ENCODE results near the gene BACE1. TPM values are rescaled to one million over a fixed set of nuclear protein-coding genes. Genes with fewer than 3 reads are reported as not detected.

The BACE1 gene
- total RNA-seq, 1 donor: 45.6 TPM

GRCh38 chr11:117287668-117288067 lies 28.4 kb downstream of the BACE1 start:
- Histone ChIP-seq H3K27me3 (ENCODE audit: insufficient read depth, low read length) (no peaks in the 10 kb centered on the region), H3K27ac (ENCODE audit: low read depth, low read length) (no peak overlapping the region), H2AFZ (ENCODE audit: low read length) (no peak overlapping the region), H3K4me1 (ENCODE audit: insufficient read depth, low read length) (no peaks in the 10 kb centered on the region), H3K4me2 (ENCODE audit: insufficient read depth, low read length) (no peak overlapping the region), H3K79me2 (ENCODE audit: insufficient read depth, low read length) (no peaks in the 10 kb centered on the region), H3K9me3 (ENCODE audit: low read depth, low read length) (no peaks in the 10 kb centered on the region), H3K4me3 (ENCODE audit: insufficient read depth, low read length) (no peak overlapping the region), H3K36me3 (ENCODE audit: insufficient read depth, low read length) (peaks cover 88% of the 10 kb centered on the region), H4K20me1 (ENCODE audit: insufficient read depth, low read length) (no peaks in the 10 kb centered on the region)
- no peak for DNase-seq (ENCODE audit: insufficient read length, low spot score, missing footprints)
- TF ChIP-seq CTCF (IDR thresholded peaks at IDR 0.05; ENCODE audit: extremely low read depth, low read depth, low read length): no peak

- Histone ChIP-seq H3K27ac (ENCODE audit: low read depth, low read length) (no peak overlapping the region), H2AFZ (ENCODE audit: low read length) (no peak overlapping the region), H3K9me3 (ENCODE audit: low read depth, low read length) (no peaks in the 10 kb centered on the region), H3K27me3 (ENCODE audit: insufficient read depth, low read length) (no peaks in the 10 kb centered on the region), H3K36me3 (ENCODE audit: insufficient read depth, low read length) (peaks cover 82% of the 10 kb centered on the region), H3K4me3 (ENCODE audit: insufficient read depth, low read length) (no peak overlapping the region), H4K20me1 (ENCODE audit: insufficient read depth, low read length) (no peaks in the 10 kb centered on the region), H3K79me2 (ENCODE audit: insufficient read depth, low read length) (no peaks in the 10 kb centered on the region), H3K4me2 (ENCODE audit: insufficient read depth, low read length) (no peak overlapping the region), H3K4me1 (ENCODE audit: insufficient read depth, low read length) (peaks cover 5% of the 10 kb centered on the region)
- TF ChIP-seq CTCF (IDR thresholded peaks at IDR 0.05; ENCODE audit: extremely low read depth, low read depth, low read length): no peak
- DNase-seq (ENCODE audit: insufficient read length, low spot score, missing footprints): no peak
These were observed 29.5 kb downstream of the BACE1 start for GRCh38 chr11:117286588-117286987.

- H3K79me2 ChIP-seq (ENCODE audit: insufficient read depth, low read length): no peaks in the 10 kb centered on the region
- peaks cover 60% of the 10 kb centered on the region for H3K36me3 ChIP-seq (ENCODE audit: insufficient read depth, low read length)
- no peak for DNase-seq (ENCODE audit: insufficient read length, low spot score, missing footprints)
- H3K4me1 ChIP-seq (ENCODE audit: insufficient read depth, low read length): peaks cover 18% of the 10 kb centered on the region
- no peak overlapping the region for H3K4me3 ChIP-seq (ENCODE audit: insufficient read depth, low read length)
- H2AFZ ChIP-seq (ENCODE audit: low read length): no peak overlapping the region
- no peak overlapping the region for H3K27ac ChIP-seq (ENCODE audit: low read depth, low read length)
- H3K4me2 ChIP-seq (ENCODE audit: insufficient read depth, low read length): no peak overlapping the region
- no peaks in the 10 kb centered on the region for H3K27me3 ChIP-seq (ENCODE audit: insufficient read depth, low read length)
- no peaks in the 10 kb centered on the region for H4K20me1 ChIP-seq (ENCODE audit: insufficient read depth, low read length)
- H3K9me3 ChIP-seq (ENCODE audit: low read depth, low read length): no peaks in the 10 kb centered on the region
- TF ChIP-seq CTCF (IDR thresholded peaks at IDR 0.05; ENCODE audit: extremely low read depth, low read depth, low read length): no peak
These were observed 32.0 kb downstream of the BACE1 start for GRCh38 chr11:117284053-117284452.

- no peak for DNase-seq (ENCODE audit: insufficient read length, low spot score, missing footprints)
- H3K27ac ChIP-seq (ENCODE audit: low read depth, low read length): no peak overlapping the region
- H4K20me1 ChIP-seq (ENCODE audit: insufficient read depth, low read length): no peaks in the 10 kb centered on the region
- H3K27me3 ChIP-seq (ENCODE audit: insufficient read depth, low read length): no peaks in the 10 kb centered on the region
- no peak for TF ChIP-seq CTCF (IDR thresholded peaks at IDR 0.05; ENCODE audit: extremely low read depth, low read depth, low read length)
- H3K4me3 ChIP-seq (ENCODE audit: insufficient read depth, low read length): no peak overlapping the region
- H3K4me1 ChIP-seq (ENCODE audit: insufficient read depth, low read length): peaks cover 18% of the 10 kb centered on the region
- no peaks in the 10 kb centered on the region for H3K9me3 ChIP-seq (ENCODE audit: low read depth, low read length)
- no peaks in the 10 kb centered on the region for H3K79me2 ChIP-seq (ENCODE audit: insufficient read depth, low read length)
- H3K36me3 ChIP-seq (ENCODE audit: insufficient read depth, low read length): peaks cover 51% of the 10 kb centered on the region
- no peak overlapping the region for H3K4me2 ChIP-seq (ENCODE audit: insufficient read depth, low read length)
- H2AFZ ChIP-seq (ENCODE audit: low read length): no peak overlapping the region
These were observed 33.1 kb downstream of the BACE1 start for GRCh38 chr11:117282956-117283355.

Data from osteoblast (primary cell).